Measurements from ENCODE around the gene PFKFB3.

Gene PFKFB3

DNA sequence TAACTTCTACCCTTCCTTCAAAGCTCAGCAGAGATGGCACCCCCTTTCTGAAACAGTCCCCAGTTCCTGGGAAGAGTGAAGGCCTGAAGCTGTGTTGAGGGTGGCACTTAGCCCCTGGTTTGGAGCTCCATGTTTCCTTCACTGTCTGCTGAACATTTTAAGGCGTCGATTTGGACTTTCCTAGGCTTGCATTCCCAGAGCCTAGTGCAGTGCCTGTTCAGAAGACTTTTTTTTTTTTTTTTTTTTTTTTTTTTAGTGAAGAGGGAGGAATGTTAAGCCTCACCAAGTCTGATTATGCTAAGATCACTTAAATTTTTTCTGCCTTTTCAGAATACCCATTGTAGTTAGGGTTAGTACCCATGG, 97.0 kb downstream of the PFKFB3 start:
- H4K20me1 ChIP-seq (ENCODE audit: insufficient read depth, low read length) = no peaks in the 10 kb centered on the region
- H3K36me3 ChIP-seq (ENCODE audit: insufficient read depth, low read length) = no peaks in the 10 kb centered on the region
- no peaks in the 10 kb centered on the region for H3K79me2 ChIP-seq (ENCODE audit: insufficient read depth, low read length)
- no peaks in the 10 kb centered on the region for H3K27me3 ChIP-seq (ENCODE audit: insufficient read depth, low read length)
- H2AFZ ChIP-seq (ENCODE audit: low read length) = no peak overlapping the region
- peak overlapping the region; percentile 41; the same call in 1 of the 2 replicates for H3K9ac ChIP-seq (ENCODE audit: low read length)
- no peaks in the 10 kb centered on the region for H3K9me3 ChIP-seq (ENCODE audit: low read length)
- H3K9me2 ChIP-seq (ENCODE audit: low read depth, low read length) = no peaks in the 10 kb centered on the region
- H3K4me3 ChIP-seq (ENCODE audit: low read depth, low read length, poor library complexity, severe bottlenecking) = no peak overlapping the region
- no peak for TF ChIP-seq EZH2 (IDR thresholded peaks at IDR 0.05; ENCODE audit: borderline replicate concordance, low read length)
- TF ChIP-seq, protein P1, sequence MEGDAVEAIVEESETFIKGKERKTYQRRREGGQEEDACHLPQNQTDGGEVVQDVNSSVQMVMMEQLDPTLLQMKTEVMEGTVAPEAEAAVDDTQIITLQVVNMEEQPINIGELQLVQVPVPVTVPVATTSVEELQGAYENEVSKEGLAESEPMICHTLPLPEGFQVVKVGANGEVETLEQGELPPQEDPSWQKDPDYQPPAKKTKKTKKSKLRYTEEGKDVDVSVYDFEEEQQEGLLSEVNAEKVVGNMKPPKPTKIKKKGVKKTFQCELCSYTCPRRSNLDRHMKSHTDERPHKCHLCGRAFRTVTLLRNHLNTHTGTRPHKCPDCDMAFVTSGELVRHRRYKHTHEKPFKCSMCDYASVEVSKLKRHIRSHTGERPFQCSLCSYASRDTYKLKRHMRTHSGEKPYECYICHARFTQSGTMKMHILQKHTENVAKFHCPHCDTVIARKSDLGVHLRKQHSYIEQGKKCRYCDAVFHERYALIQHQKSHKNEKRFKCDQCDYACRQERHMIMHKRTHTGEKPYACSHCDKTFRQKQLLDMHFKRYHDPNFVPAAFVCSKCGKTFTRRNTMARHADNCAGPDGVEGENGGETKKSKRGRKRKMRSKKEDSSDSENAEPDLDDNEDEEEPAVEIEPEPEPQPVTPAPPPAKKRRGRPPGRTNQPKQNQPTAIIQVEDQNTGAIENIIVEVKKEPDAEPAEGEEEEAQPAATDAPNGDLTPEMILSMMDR (IDR thresholded peaks at IDR 0.05; ENCODE audit: low read length) = no peak
- H3K27ac ChIP-seq (ENCODE audit: low read depth, low read length, poor library complexity, severe bottlenecking) = peak overlapping the region; percentile 93
- no peaks in the 10 kb centered on the region for H3F3A ChIP-seq (ENCODE audit: insufficient read depth, low read length)
- H3K4me1 ChIP-seq (ENCODE audit: insufficient read depth, low read length, severe bottlenecking) = peaks cover 42% of the 10 kb centered on the region
- peak overlapping the region; percentile 65; the same call in 1 of the 2 replicates for H3K4me2 ChIP-seq (ENCODE audit: low read length)

DNA sequence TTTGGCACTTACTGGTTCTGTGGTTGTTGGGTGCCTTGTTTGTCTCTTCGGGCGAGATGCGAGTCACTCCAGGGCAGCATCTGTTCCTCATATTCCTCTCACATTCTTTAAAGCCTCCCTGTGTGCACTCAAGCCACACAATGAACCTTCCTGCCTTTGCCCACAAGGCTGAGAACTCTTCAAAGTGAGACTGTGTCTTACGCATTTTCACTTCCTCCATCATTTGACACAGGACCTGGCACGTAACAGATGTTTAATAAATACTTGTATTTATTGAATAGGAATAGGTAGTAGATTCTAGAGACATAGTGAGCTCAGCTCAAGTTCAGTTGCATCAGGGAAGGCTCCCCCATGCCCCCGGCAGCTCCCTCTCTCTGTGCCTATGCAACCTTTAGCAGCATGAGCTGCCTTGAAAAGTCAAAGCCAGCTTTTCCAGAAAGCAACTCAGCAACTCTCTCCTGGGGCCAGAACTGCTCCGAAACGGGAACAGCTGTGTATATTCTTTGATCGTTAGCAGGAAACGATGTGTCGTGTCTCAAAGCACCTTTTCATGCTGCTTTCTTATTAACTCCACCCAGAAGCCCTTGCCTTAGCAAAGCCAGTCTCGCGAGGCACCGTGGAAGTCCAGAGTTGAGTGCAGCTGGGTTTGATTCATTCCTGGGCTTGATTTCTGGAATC, 97.5 kb downstream of the PFKFB3 start:
- Histone ChIP-seq H4K20me1 (ENCODE audit: insufficient read depth, low read length) (no peaks in the 10 kb centered on the region), H3K9me3 (ENCODE audit: low read length) (no peaks in the 10 kb centered on the region), H3K9me2 (ENCODE audit: low read depth, low read length) (no peaks in the 10 kb centered on the region), H2AFZ (ENCODE audit: low read length) (no peak overlapping the region), H3K4me1 (ENCODE audit: insufficient read depth, low read length, severe bottlenecking) (peaks cover 42% of the 10 kb centered on the region), H3K4me2 (ENCODE audit: low read length) (peak overlapping the region; percentile 65), H3K27ac (ENCODE audit: low read depth, low read length, poor library complexity, severe bottlenecking) (peak overlapping the region; percentile 93), H3K9ac (ENCODE audit: low read length) (peak overlapping the region; percentile 41), H3F3A (ENCODE audit: insufficient read depth, low read length) (no peaks in the 10 kb centered on the region), H3K27me3 (ENCODE audit: insufficient read depth, low read length) (no peaks in the 10 kb centered on the region), H3K36me3 (ENCODE audit: insufficient read depth, low read length) (no peaks in the 10 kb centered on the region), H3K4me3 (ENCODE audit: low read depth, low read length, poor library complexity, severe bottlenecking) (peak overlapping the region; percentile 18), H3K79me2 (ENCODE audit: insufficient read depth, low read length) (no peaks in the 10 kb centered on the region)
- no peak for TF ChIP-seq EZH2 (IDR thresholded peaks at IDR 0.05; ENCODE audit: borderline replicate concordance, low read length)
- TF ChIP-seq, protein P1 (IDR thresholded peaks at IDR 0.05; ENCODE audit: low read length) = no peak

GRCh38 chr10:6300784-6301460, 98.2 kb downstream of the PFKFB3 start:
- Histone ChIP-seq H3K9me2 (ENCODE audit: low read depth, low read length) (no peaks in the 10 kb centered on the region), H3K36me3 (ENCODE audit: insufficient read depth, low read length) (no peaks in the 10 kb centered on the region), H3K4me1 (ENCODE audit: insufficient read depth, low read length, severe bottlenecking) (peaks cover 42% of the 10 kb centered on the region), H3K9ac (ENCODE audit: low read length) (peak overlapping the region; percentile 41; the same call in 1 of the 2 replicates), H3K4me3 (ENCODE audit: low read depth, low read length, poor library complexity, severe bottlenecking) (peak overlapping the region; percentile 18), H3K9me3 (ENCODE audit: low read length) (no peaks in the 10 kb centered on the region), H3K27me3 (ENCODE audit: insufficient read depth, low read length) (no peaks in the 10 kb centered on the region), H3K27ac (ENCODE audit: low read depth, low read length, poor library complexity, severe bottlenecking) (peak overlapping the region; percentile 93), H3K79me2 (ENCODE audit: insufficient read depth, low read length) (no peaks in the 10 kb centered on the region), H3K4me2 (ENCODE audit: low read length) (peak overlapping the region; percentile 65), H4K20me1 (ENCODE audit: insufficient read depth, low read length) (no peaks in the 10 kb centered on the region), H3F3A (ENCODE audit: insufficient read depth, low read length) (no peaks in the 10 kb centered on the region), H2AFZ (ENCODE audit: low read length) (no peak overlapping the region)
- TF ChIP-seq, protein P1 (IDR thresholded peaks at IDR 0.05; ENCODE audit: low read length) = no peak
- TF ChIP-seq EZH2 (IDR thresholded peaks at IDR 0.05; ENCODE audit: borderline replicate concordance, low read length) = no peak
